Measurements from ENCODE around the gene TAB2.
"Not testable (repeated sequence)": the region's sequence is repeated elsewhere in the genome, so short reads cannot be mapped to it uniquely, and the experiment has no call there.

Gene TAB2

GRCh38 chr6:149448821-149449453 lies 131.4 kb downstream of the TAB2 start:
- no peak for DNase-seq

- no peak for DNase-seq
Observed at GRCh38 chr6:149449831-149450678, 132.5 kb downstream of the TAB2 start.

GRCh38 chr6:149450679-149451375 lies 133.3 kb downstream of the TAB2 start:
- no peak for DNase-seq

- DNase-seq: no peak
Observed at GRCh38 chr6:149451376-149452036, 134.0 kb downstream of the TAB2 start.

GRCh38 chr6:149452037-149452939 lies 134.8 kb downstream of the TAB2 start:
- DNase-seq: no peak

GRCh38 chr6:149453597-149454345 lies 136.3 kb downstream of the TAB2 start:
- no peak for DNase-seq

- DNase-seq: no peak
Observed at GRCh38 chr6:149454346-149454848, 136.9 kb downstream of the TAB2 start.

- no peak for DNase-seq
Observed at GRCh38 chr6:149455031-149455732, 137.7 kb downstream of the TAB2 start.

GRCh38 chr6:149456311-149457021 lies 139.0 kb downstream of the TAB2 start:
- DNase-seq: no peak

GRCh38 chr6:149457316-149457884 lies 139.9 kb downstream of the TAB2 start:
- DNase-seq: no peak

- no peak for DNase-seq
Observed at GRCh38 chr6:149458196-149458595, 140.7 kb downstream of the TAB2 start.

- DNase-seq: no peak
Observed at GRCh38 chr6:149458806-149459205, 141.3 kb downstream of the TAB2 start.

GRCh38 chr6:149459761-149460160 lies 142.2 kb downstream of the TAB2 start:
- DNase-seq: no peak

- DNase-seq: not testable (repeated sequence)
Observed at GRCh38 chr6:149460249-149460648, 142.7 kb downstream of the TAB2 start.
